ENCODE measurements around the gene CNTNAP2. TPM values are rescaled to one million over a fixed set of nuclear protein-coding genes. Genes with fewer than 3 reads are reported as not detected.

The CNTNAP2 gene
- polyA plus RNA-seq, 3 donors from 2014 or later: 0.94 to 1.1 TPM; not detected in 1

DNA sequence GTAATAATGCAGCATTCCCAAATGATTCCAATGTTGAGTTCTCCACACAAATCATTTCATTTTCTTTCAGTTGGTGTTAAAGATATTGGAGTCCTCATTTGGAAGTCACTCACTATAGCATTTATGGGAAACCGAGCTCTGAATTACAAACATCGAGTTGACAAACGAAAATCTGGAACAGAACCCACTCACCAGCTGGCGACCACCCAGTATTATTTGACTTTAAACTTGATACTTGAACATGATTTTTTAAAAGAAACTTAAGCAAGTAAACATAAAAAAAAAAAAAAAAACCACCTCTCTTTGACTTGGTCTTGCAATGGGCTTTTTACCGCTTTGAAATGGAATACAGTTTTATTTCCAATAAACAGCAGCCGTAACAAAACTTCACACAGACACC is 1897.4 kb downstream of the CNTNAP2 start:
- Mint-ChIP-seq H3K9me3 (peaks cover 0 to 8% (median 2%) of the 10 kb centered on the region in 6 donors), H3K27me3 (ENCODE audit: low read depth in 3 of 3) (peaks cover 0 to 2% (median 2%) of the 10 kb centered on the region in 3 donors), H3K4me3 (no peak overlapping the region), H3K27ac (no peak overlapping the region), H3K4me1 (no peaks in the 10 kb centered on the region), H3K36me3 (no peaks in the 10 kb centered on the region)
- no peak for DNase-seq

DNA sequence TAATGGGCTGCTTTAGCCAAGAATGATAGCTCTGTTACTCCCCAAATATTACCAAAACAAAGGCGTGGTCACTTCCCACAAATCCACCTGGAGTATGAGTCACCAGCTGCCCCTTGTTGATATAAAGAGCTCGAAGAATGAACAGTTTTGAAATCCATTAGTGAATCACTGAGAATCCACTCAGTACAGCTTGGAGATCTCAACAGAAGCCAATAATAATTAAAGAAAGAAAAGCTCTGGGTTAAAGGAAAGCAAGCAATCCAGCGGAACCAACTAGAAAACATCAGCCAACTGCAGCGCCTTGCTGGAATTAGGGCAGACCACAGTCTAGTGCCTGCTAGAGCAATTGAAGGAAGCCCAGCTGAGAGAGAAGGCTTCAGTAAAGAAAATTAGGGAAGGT is 1897.9 kb downstream of the CNTNAP2 start:
- H3K4me3 Mint-ChIP-seq: no peak overlapping the region

DNA sequence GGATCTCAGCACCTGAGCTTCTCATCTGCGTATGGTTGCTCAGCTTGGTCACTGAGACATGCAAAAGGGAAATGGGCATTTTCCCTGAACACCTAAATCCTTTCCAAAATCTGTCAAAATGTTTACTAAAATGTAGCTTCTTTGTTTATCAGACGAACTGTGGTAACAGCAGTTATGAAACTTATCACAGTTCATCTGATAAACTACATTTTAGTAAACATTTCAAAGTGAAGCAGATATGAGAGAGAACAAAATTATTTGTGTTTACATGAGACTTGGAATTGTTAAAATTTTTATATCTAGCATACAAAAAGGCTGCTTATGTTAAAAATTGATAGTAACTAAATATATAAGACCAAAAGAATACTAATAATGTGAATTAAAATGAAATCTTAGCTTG is 1900.5 kb downstream of the CNTNAP2 start:
- DNase-seq: no peak
- Mint-ChIP-seq H3K27me3 (ENCODE audit: low read depth in 3 of 3) (no peaks in the 10 kb centered on the region), H3K27ac (no peak overlapping the region), H3K4me1 (no peaks in the 10 kb centered on the region), H3K9me3 (peaks cover 0 to 4% (median 2%) of the 10 kb centered on the region in 6 donors), H3K36me3 (no peaks in the 10 kb centered on the region), H3K4me3 (no peak overlapping the region)

More for the DNA sequence above, 1897.9 kb downstream of the CNTNAP2 start:
- no peak for DNase-seq
- H3K4me1 Mint-ChIP-seq: no peaks in the 10 kb centered on the region
- peaks cover 0 to 2% (median 2%) of the 10 kb centered on the region in 3 donors for H3K27me3 Mint-ChIP-seq (ENCODE audit: low read depth in 3 of 3)
- peaks cover 0 to 8% (median 4%) of the 10 kb centered on the region in 6 donors for H3K9me3 Mint-ChIP-seq
- no peaks in the 10 kb centered on the region for H3K36me3 Mint-ChIP-seq
- H3K27ac Mint-ChIP-seq: no peak overlapping the region

DNA sequence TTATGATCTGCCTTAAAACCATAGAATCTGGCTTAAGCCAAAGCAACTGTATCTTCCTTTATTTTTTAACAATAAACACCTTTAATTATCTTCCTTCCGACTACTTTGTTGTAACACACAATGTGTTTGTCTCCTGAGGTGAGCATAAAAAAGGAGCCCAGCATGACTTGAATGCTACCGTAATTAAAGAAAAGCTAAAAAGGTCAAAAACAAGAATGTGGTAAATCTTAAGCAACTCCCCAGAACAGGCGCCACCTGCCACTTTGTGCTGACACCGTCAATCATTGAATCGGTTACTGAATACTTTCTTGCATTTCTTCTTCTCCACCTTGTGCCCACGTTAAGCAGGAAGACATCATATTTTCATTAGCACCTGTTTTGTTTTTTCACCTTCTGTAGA is 1904.1 kb downstream of the CNTNAP2 start:
- H3K4me3 Mint-ChIP-seq: no peak overlapping the region
- no peaks in the 10 kb centered on the region for H3K36me3 Mint-ChIP-seq
- H3K27ac Mint-ChIP-seq: no peak overlapping the region
- DNase-seq: no peak
- no peaks in the 10 kb centered on the region for H3K27me3 Mint-ChIP-seq (ENCODE audit: low read depth in 3 of 3)
- H3K9me3 Mint-ChIP-seq: peaks cover 0 to 5% (median 0%) of the 10 kb centered on the region in 6 donors
- no peaks in the 10 kb centered on the region for H3K4me1 Mint-ChIP-seq

DNA sequence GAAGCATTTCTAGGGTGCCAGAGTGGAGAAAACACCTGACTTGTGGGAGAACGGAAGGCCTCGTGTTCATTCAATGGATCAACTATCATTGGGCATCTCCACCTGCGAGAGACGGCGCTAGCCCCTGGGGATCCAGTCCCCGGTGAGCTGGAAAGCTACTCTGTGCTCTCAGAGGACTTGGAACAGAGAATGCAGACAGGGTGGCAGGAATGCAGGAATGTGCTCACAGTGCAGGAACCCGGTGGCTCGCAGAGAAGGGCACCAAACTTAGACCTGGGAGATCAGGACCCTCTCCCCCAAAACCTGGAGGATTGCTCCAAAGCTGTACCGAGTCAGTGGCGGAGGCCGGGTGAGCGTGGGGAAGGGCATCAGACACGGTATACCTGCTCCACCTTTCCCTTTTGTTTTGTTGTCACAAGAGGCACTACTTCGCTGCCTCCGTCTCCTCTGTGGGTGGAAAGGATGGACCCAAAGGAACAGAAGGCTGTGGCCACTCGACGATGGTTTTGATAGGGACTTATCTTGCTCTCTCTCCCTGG is 1905.0 kb downstream of the CNTNAP2 start:
- DNase-seq: no peak
- Mint-ChIP-seq H3K36me3 (no peaks in the 10 kb centered on the region), H3K27ac (no peak overlapping the region), H3K4me1 (no peaks in the 10 kb centered on the region), H3K4me3 (no peak overlapping the region), H3K27me3 (ENCODE audit: low read depth in 3 of 3) (no peaks in the 10 kb centered on the region), H3K9me3 (peaks cover 0 to 5% (median 0%) of the 10 kb centered on the region in 6 donors)

DNA sequence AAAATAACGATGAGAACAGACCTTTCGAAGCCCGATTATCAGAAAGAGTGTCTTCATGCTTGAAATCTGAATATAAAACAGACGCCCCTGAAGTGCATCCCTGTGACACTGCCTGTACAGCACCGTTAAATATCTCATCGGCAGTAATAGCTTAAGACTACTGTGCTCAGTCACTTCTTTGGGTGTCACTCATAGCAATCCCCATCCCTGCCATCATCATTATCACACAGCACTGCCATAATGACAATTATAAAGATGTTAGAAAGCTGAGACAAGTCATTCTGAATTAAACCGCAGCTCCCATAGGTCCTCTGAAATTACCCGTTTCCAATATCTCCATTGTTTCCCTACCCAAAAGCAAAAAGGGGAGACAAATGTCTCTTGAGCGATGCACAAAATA is 1906.2 kb downstream of the CNTNAP2 start:
- H3K36me3 Mint-ChIP-seq: no peaks in the 10 kb centered on the region
- peaks cover 0 to 6% (median 0%) of the 10 kb centered on the region in 6 donors for H3K9me3 Mint-ChIP-seq
- no peak overlapping the region for H3K27ac Mint-ChIP-seq
- no peaks in the 10 kb centered on the region for H3K27me3 Mint-ChIP-seq (ENCODE audit: low read depth in 3 of 3)
- no peak for DNase-seq
- H3K4me3 Mint-ChIP-seq: no peak overlapping the region
- H3K4me1 Mint-ChIP-seq: no peaks in the 10 kb centered on the region

DNA sequence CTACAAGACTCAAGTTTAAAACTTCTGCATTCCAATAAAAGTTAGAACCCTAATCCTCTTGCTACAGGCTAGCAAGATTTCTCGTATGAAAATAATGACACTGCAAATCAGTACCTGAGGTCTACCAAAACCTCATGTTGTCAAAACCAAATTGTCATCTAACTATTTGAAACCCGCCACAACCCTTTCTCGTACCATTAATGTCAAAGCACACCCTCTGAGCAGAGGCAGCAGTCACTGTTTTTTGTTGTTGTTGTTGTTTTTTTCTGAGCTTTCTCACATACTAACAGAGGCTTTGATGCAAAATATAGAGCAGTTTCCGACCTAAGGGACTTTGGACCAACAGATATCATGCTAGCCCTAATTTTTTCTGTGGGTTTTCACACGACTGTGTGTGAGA is 1910.1 kb downstream of the CNTNAP2 start:
- Mint-ChIP-seq H3K36me3 (no peaks in the 10 kb centered on the region), H3K9me3 (peaks cover 0 to 8% (median 0%) of the 10 kb centered on the region in 6 donors), H3K4me1 (no peaks in the 10 kb centered on the region), H3K4me3 (no peak overlapping the region), H3K27me3 (ENCODE audit: low read depth in 3 of 3) (no peaks in the 10 kb centered on the region), H3K27ac (no peak overlapping the region)
- DNase-seq: no peak

DNA sequence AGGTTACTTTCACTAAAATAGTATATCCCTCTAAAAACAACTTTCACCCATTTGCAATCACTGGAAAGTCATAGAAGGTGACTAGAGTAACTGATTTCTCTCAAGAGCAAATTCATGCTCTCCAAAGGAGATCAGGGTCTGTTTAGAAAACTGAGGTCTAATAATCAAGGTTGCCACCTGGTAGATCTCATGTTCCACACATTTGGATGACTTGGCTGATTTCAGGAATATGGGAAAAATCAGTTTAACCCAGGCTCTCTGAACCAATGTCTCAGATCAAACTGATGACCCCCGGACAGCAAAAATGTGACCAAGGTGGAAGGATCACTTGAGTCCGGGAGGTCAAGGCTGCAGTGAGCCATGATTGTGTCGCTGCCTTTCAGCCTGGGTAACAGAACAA is 1911.6 kb downstream of the CNTNAP2 start:
- no peak overlapping the region for H3K4me3 Mint-ChIP-seq
- no peak for DNase-seq
- no peaks in the 10 kb centered on the region for H3K4me1 Mint-ChIP-seq
- H3K27me3 Mint-ChIP-seq (ENCODE audit: low read depth in 3 of 3): no peaks in the 10 kb centered on the region
- peaks cover 0 to 9% (median 0%) of the 10 kb centered on the region in 6 donors for H3K9me3 Mint-ChIP-seq
- no peaks in the 10 kb centered on the region for H3K36me3 Mint-ChIP-seq
- H3K27ac Mint-ChIP-seq: no peak overlapping the region

DNA sequence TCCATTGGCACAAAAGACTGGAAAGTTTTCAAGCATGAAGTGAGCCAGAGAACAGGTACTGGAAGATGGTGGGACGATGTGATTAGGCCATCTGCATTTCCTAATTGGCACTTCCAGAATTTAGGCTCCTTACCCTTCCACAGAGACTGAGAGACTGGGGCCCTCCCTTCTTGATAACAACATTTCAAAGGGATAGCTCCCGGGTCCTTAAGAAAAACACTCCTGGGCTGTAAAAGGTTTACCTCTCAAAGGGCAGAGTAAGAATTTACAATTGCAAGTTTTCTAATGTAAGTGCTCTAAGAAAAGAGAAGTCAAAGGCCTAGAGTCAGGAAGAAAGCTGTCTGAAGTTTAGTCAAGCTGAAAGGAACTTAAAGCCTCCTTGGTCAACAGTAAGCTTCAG is 1914.4 kb downstream of the CNTNAP2 start:
- Mint-ChIP-seq H3K4me1 (no peaks in the 10 kb centered on the region), H3K27me3 (ENCODE audit: low read depth in 3 of 3) (no peaks in the 10 kb centered on the region), H3K9me3 (peaks cover 0 to 14% (median 0%) of the 10 kb centered on the region in 6 donors), H3K36me3 (no peaks in the 10 kb centered on the region), H3K27ac (no peak overlapping the region), H3K4me3 (no peak overlapping the region)
- no peak for DNase-seq

DNA sequence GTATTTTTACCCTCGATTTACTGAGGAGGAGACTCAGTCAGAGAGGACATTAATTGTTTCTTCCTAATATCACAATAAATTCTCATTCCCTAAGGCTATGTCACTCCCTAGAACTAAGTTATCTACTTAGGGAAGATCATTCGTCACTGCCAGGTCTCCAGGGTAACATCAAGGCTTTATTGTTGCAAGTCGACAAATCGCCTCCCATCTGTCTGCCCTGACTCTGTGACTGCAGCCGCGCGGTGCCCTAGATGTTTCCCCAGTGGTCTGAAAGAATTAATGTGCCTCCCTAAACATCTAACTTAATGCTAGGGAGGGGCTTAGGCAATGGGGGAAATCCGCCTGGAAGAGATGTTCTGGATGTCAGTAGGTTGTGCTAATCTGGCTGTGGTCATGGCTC is 1915.2 kb downstream of the CNTNAP2 start:
- Mint-ChIP-seq H3K4me3 (no peak overlapping the region), H3K27me3 (ENCODE audit: low read depth in 3 of 3) (no peaks in the 10 kb centered on the region)

DNA sequence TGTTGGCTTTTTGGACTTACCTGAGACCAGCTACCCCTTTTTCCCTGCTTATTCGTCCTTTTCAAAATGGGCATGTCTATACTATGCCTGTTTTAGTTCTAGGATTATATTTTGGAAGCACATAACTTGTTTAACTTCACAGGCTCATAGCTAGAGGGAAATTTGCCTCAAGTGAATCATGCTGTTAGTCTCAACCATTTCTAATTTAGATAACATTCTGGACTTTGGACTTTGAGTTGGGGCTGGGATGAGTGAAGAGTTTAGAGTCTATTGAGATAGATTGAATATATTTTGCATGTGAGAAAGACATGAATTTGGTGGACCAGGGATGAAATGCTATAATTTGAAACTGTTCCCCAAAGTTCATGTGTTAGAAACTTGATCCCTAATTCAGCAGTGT is 1919.3 kb downstream of the CNTNAP2 start:
- Mint-ChIP-seq H3K36me3 (no peaks in the 10 kb centered on the region), H3K4me1 (peaks cover 0 to 1% of the 10 kb centered on the region in 2 donors), H3K4me3 (no peak overlapping the region), H3K27ac (no peak overlapping the region), H3K9me3 (peaks cover 0 to 11% (median 0%) of the 10 kb centered on the region in 6 donors), H3K27me3 (ENCODE audit: low read depth in 3 of 3) (no peaks in the 10 kb centered on the region)
- DNase-seq: no peak

More for the DNA sequence above, 1915.2 kb downstream of the CNTNAP2 start:
- DNase-seq: no peak
- Mint-ChIP-seq H3K27ac (no peak overlapping the region), H3K36me3 (no peaks in the 10 kb centered on the region), H3K9me3 (peaks cover 0 to 14% (median 0%) of the 10 kb centered on the region in 6 donors), H3K4me1 (no peaks in the 10 kb centered on the region)

DNA sequence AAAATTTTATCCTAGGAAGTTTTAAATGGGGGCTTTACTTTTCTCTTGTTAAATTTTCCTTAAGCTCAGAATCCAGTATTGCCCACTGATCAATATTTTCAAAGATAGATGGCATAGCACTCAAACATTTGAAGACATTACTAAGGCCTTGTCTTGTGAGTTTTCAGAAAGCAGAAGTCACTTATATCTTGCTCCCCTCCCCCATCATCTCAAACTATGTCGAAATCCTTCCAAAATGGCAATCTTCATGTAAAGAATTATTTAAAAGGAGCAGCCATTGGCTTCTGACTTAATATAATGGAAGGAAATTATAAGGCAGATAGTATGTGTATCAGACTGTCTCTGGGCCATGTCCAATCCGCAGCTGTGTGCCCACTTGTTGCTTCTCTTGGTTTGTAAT is 1920.4 kb downstream of the CNTNAP2 start:
- Mint-ChIP-seq H3K27me3 (ENCODE audit: low read depth in 3 of 3) (no peaks in the 10 kb centered on the region), H3K9me3 (peaks cover 0 to 8% (median 0%) of the 10 kb centered on the region in 6 donors), H3K4me3 (no peak overlapping the region), H3K4me1 (peaks cover 0 to 6% of the 10 kb centered on the region in 2 donors), H3K27ac (no peak overlapping the region), H3K36me3 (no peaks in the 10 kb centered on the region)
- no peak for DNase-seq

DNA sequence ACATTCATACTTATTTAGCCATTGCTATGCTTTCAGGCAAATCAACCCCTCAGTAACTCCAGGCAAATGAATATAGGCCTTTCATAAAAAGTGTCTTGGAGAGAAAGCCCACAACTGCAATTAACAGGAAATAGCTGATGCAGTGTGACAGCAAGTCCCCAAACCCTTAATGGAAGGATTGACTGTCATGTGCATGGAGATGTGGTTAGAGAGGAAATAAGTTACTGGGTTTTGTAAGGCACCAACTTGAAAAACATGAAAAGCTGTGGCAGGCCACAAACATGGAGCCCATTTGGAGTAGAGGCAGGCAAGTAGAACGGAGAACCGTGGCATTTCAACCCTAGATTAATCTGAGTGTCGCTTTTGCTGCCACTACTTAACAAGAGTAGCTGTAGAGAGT is 1924.6 kb downstream of the CNTNAP2 start:
- H3K27ac Mint-ChIP-seq: no peak overlapping the region
- H3K4me3 Mint-ChIP-seq: no peak overlapping the region
- peaks cover 0 to 6% of the 10 kb centered on the region in 2 donors for H3K4me1 Mint-ChIP-seq
- no peaks in the 10 kb centered on the region for H3K36me3 Mint-ChIP-seq
- H3K27me3 Mint-ChIP-seq (ENCODE audit: low read depth in 3 of 3): no peaks in the 10 kb centered on the region
- H3K9me3 Mint-ChIP-seq: peaks cover 0 to 2% (median 0%) of the 10 kb centered on the region in 6 donors
- no peak for DNase-seq

DNA sequence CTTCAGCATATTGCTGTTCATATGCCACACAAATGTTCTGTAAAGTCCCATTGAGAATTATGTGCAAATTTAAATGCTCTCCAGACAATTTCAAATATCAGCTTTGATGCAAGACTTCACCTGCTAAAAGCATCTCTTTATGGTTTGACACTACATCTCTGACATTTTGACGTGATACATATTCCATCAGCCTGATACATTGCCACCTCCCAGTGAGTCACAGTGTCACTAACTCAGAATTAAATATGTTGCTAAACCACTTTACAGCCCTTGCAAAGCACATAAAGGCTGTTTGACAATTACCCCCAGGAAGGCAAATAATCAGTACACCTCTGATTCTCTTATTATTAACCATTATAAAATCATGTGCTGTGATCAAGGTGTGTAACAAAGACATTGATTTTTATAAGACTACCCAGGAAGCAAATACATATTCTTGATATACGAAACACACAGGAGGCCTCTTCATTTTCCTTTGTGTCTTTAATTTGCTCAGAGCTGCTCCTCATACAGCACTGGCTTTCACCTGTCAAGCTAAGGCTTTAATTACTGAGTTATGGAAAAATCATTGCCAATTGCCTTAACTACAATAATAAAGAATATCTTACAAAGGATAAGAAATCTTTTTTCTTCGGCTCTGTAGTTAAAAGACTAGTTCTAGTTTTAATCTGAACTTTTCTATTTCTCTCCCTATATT is 1926.5 kb downstream of the CNTNAP2 start:
- peaks cover 0 to 3% (median 2%) of the 10 kb centered on the region in 3 donors for H3K27me3 Mint-ChIP-seq (ENCODE audit: low read depth in 3 of 3)
- no peak overlapping the region for H3K27ac Mint-ChIP-seq
- no peak for DNase-seq
- H3K36me3 Mint-ChIP-seq: no peaks in the 10 kb centered on the region
- peaks cover 0 to 2% (median 0%) of the 10 kb centered on the region in 6 donors for H3K9me3 Mint-ChIP-seq
- no peak overlapping the region for H3K4me3 Mint-ChIP-seq
- peaks cover 0 to 6% of the 10 kb centered on the region in 2 donors for H3K4me1 Mint-ChIP-seq

All from immature natural killer cell (primary cell).